ENCODE data around the gene CST4.
"Not testable (repeated sequence)": the region's sequence is repeated elsewhere in the genome, so short reads cannot be mapped to it uniquely, and the experiment has no call there.

CST4 gene

GRCh38 chr20:23671479-23671878 lies 17.4 kb downstream of the CST4 start:
- FAIRE-seq (no peak), DNase-seq (ENCODE audit: insufficient read length, low spot score) (no peak)
- TF ChIP-seq TAF1 (IDR thresholded peaks at IDR 0.05; ENCODE audit: low read depth, low read length) (no peak), SPI1 (IDR thresholded peaks at IDR 0.05; ENCODE audit: low read depth, low read length) (no peak), POLR2AphosphoS5 (IDR thresholded peaks at IDR 0.05; ENCODE audit: low read depth, low read length) (no peak), POLR2A (IDR thresholded peaks at IDR 0.05; ENCODE audit: low read depth, low read length) (no peak), POU2F2 (IDR thresholded peaks at IDR 0.05; ENCODE audit: low read depth, low read length) (no peak), PAX5 (IDR thresholded peaks at IDR 0.05; ENCODE audit: insufficient read depth, low read length, severe bottlenecking) (no peak)

GRCh38 chr20:23670361-23670760 lies 18.5 kb downstream of the CST4 start:
- TF ChIP-seq SPI1 (IDR thresholded peaks at IDR 0.05; ENCODE audit: low read depth, low read length) (no peak), TAF1 (IDR thresholded peaks at IDR 0.05; ENCODE audit: low read depth, low read length) (no peak), PAX5 (IDR thresholded peaks at IDR 0.05; ENCODE audit: insufficient read depth, low read length, severe bottlenecking) (no peak), POLR2A (IDR thresholded peaks at IDR 0.05; ENCODE audit: low read depth, low read length) (no peak), POLR2AphosphoS5 (IDR thresholded peaks at IDR 0.05; ENCODE audit: low read depth, low read length) (no peak), POU2F2 (IDR thresholded peaks at IDR 0.05; ENCODE audit: low read depth, low read length) (no peak)
- DNase-seq (ENCODE audit: insufficient read length, low spot score) (no peak), FAIRE-seq (no peak)

GRCh38 chr20:23669866-23670265 lies 19.0 kb downstream of the CST4 start:
- FAIRE-seq (no peak), DNase-seq (ENCODE audit: insufficient read length, low spot score) (no peak)
- TF ChIP-seq POLR2AphosphoS5 (IDR thresholded peaks at IDR 0.05; ENCODE audit: low read depth, low read length) (no peak), POLR2A (IDR thresholded peaks at IDR 0.05; ENCODE audit: low read depth, low read length) (no peak), PAX5 (IDR thresholded peaks at IDR 0.05; ENCODE audit: insufficient read depth, low read length, severe bottlenecking) (no peak), POU2F2 (IDR thresholded peaks at IDR 0.05; ENCODE audit: low read depth, low read length) (no peak), SPI1 (IDR thresholded peaks at IDR 0.05; ENCODE audit: low read depth, low read length) (no peak), TAF1 (IDR thresholded peaks at IDR 0.05; ENCODE audit: low read depth, low read length) (no peak)

GRCh38 chr20:23669327-23669726 lies 19.5 kb downstream of the CST4 start:
- DNase-seq (ENCODE audit: insufficient read length, low spot score) (no peak), FAIRE-seq (no peak)
- TF ChIP-seq SPI1 (IDR thresholded peaks at IDR 0.05; ENCODE audit: low read depth, low read length): no peak

- TF ChIP-seq POU2F2 (IDR thresholded peaks at IDR 0.05; ENCODE audit: low read depth, low read length) (no peak), POLR2AphosphoS5 (IDR thresholded peaks at IDR 0.05; ENCODE audit: low read depth, low read length) (no peak), SPI1 (IDR thresholded peaks at IDR 0.05; ENCODE audit: low read depth, low read length) (no peak)
- no peak for FAIRE-seq
These were observed 20.3 kb downstream of the CST4 start for GRCh38 chr20:23668477-23668951.

GRCh38 chr20:23667666-23668065 lies 21.2 kb downstream of the CST4 start:
- FAIRE-seq (no peak), DNase-seq (ENCODE audit: insufficient read length, low spot score) (no peak)
- no peak for TF ChIP-seq POLR2A (IDR thresholded peaks at IDR 0.05; ENCODE audit: low read depth, low read length)
- TF ChIP-seq PAX5 (IDR thresholded peaks at IDR 0.05; ENCODE audit: insufficient read depth, low read length, severe bottlenecking): no peak
- TF ChIP-seq POU2F2 (IDR thresholded peaks at IDR 0.05; ENCODE audit: low read depth, low read length): no peak
- TF ChIP-seq TAF1 (IDR thresholded peaks at IDR 0.05; ENCODE audit: low read depth, low read length): no peak
- TF ChIP-seq SPI1 (IDR thresholded peaks at IDR 0.05; ENCODE audit: low read depth, low read length): no peak
- TF ChIP-seq POLR2AphosphoS5 (IDR thresholded peaks at IDR 0.05; ENCODE audit: low read depth, low read length): no peak

More at GRCh38 chr20:23668477-23668951, 20.3 kb downstream of the CST4 start:
- peak; percentile 35 for DNase-seq (ENCODE audit: insufficient read length, low spot score)

- no peak for TF ChIP-seq POLR2A (IDR thresholded peaks at IDR 0.05; ENCODE audit: low read depth, low read length)
- TF ChIP-seq PAX5 (IDR thresholded peaks at IDR 0.05; ENCODE audit: insufficient read depth, low read length, severe bottlenecking): no peak
- TF ChIP-seq TAF1 (IDR thresholded peaks at IDR 0.05; ENCODE audit: low read depth, low read length): no peak
- no peak for TF ChIP-seq POLR2AphosphoS5 (IDR thresholded peaks at IDR 0.05; ENCODE audit: low read depth, low read length)
- TF ChIP-seq SPI1 (IDR thresholded peaks at IDR 0.05; ENCODE audit: low read depth, low read length): no peak
- no peak for TF ChIP-seq POU2F2 (IDR thresholded peaks at IDR 0.05; ENCODE audit: low read depth, low read length)
- no peak for FAIRE-seq
- no peak for DNase-seq (ENCODE audit: insufficient read length, low spot score)
These were observed 22.1 kb downstream of the CST4 start for GRCh38 chr20:23666698-23667097.

- no peak for DNase-seq (ENCODE audit: insufficient read length, low spot score)
These were observed 22.6 kb downstream of the CST4 start for GRCh38 chr20:23666189-23666588.

GRCh38 chr20:23664954-23665353 lies 23.9 kb downstream of the CST4 start:
- TF ChIP-seq POLR2A (IDR thresholded peaks at IDR 0.05; ENCODE audit: low read depth, low read length) (no peak), SPI1 (IDR thresholded peaks at IDR 0.05; ENCODE audit: low read depth, low read length) (no peak)
- FAIRE-seq (no peak), DNase-seq (ENCODE audit: insufficient read length, low spot score) (no peak)

More at GRCh38 chr20:23666189-23666588, 22.6 kb downstream of the CST4 start:
- no peak for FAIRE-seq
- TF ChIP-seq TAF1 (IDR thresholded peaks at IDR 0.05; ENCODE audit: low read depth, low read length) (no peak), POU2F2 (IDR thresholded peaks at IDR 0.05; ENCODE audit: low read depth, low read length) (no peak)

- not testable (repeated sequence) for DNase-seq (ENCODE audit: insufficient read length, low spot score); FAIRE-seq
These were observed 24.8 kb downstream of the CST4 start for GRCh38 chr20:23664046-23664445.

- no peak for TF ChIP-seq POLR2AphosphoS5 (IDR thresholded peaks at IDR 0.05; ENCODE audit: low read depth, low read length)
- TF ChIP-seq SPI1 (IDR thresholded peaks at IDR 0.05; ENCODE audit: low read depth, low read length): no peak
- TF ChIP-seq POU2F2 (IDR thresholded peaks at IDR 0.05; ENCODE audit: low read depth, low read length): no peak
- TF ChIP-seq PAX5 (IDR thresholded peaks at IDR 0.05; ENCODE audit: insufficient read depth, low read length, severe bottlenecking): no peak
- no peak for TF ChIP-seq POLR2A (IDR thresholded peaks at IDR 0.05; ENCODE audit: low read depth, low read length)
- TF ChIP-seq TAF1 (IDR thresholded peaks at IDR 0.05; ENCODE audit: low read depth, low read length): no peak
- DNase-seq (ENCODE audit: insufficient read length, low spot score) (no peak), FAIRE-seq (no peak)
These were observed 25.7 kb downstream of the CST4 start for GRCh38 chr20:23663180-23663579.

All from GM12891 (cell line).